Measurements from ENCODE around the gene CADM1. TPM values are rescaled to one million over a fixed set of nuclear protein-coding genes. Genes with fewer than 3 reads are reported as not detected.

CADM1 gene
- total RNA-seq, 1 experiment from 2014 or later: 534 TPM

GRCh38 chr11:115391160-115391559, 113.1 kb downstream of the CADM1 start:
- CTCF ChIA-PET: no interaction called here
- Histone ChIP-seq H3K4me3 (ENCODE audit: low read depth, low read length) (no peak overlapping the region), H3K36me3 (ENCODE audit: control insufficient read depth, insufficient read depth, low read length) (no peaks in the 10 kb centered on the region), H3K4me1 (no peaks in the 10 kb centered on the region), H3K9me3 (no peaks in the 10 kb centered on the region), H3K27me3 (replicated peaks; ENCODE audit: control insufficient read depth, insufficient read depth, low read length) (no peaks in the 10 kb centered on the region)
- POLR2A ChIA-PET: no interaction called here
- TF ChIP-seq, protein P1, sequence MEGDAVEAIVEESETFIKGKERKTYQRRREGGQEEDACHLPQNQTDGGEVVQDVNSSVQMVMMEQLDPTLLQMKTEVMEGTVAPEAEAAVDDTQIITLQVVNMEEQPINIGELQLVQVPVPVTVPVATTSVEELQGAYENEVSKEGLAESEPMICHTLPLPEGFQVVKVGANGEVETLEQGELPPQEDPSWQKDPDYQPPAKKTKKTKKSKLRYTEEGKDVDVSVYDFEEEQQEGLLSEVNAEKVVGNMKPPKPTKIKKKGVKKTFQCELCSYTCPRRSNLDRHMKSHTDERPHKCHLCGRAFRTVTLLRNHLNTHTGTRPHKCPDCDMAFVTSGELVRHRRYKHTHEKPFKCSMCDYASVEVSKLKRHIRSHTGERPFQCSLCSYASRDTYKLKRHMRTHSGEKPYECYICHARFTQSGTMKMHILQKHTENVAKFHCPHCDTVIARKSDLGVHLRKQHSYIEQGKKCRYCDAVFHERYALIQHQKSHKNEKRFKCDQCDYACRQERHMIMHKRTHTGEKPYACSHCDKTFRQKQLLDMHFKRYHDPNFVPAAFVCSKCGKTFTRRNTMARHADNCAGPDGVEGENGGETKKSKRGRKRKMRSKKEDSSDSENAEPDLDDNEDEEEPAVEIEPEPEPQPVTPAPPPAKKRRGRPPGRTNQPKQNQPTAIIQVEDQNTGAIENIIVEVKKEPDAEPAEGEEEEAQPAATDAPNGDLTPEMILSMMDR (IDR thresholded peaks at IDR 0.05; ENCODE audit: insufficient read depth in 1 of 2, low read depth in 1 of 2, low read length in 1 of 2, severe bottlenecking in 1 of 2, unreplicated experiment in 1 of 2): no peak
- Mint-ChIP-seq H3K4me1 (ENCODE audit: low read depth, unreplicated experiment) (peaks cover 19% of the 10 kb centered on the region), H3K27ac (ENCODE audit: unreplicated experiment) (no peak overlapping the region), H3K27me3 (ENCODE audit: insufficient read depth, unreplicated experiment) (no peaks in the 10 kb centered on the region), H3K9me3 (ENCODE audit: unreplicated experiment) (no peaks in the 10 kb centered on the region), H3K4me3 (ENCODE audit: unreplicated experiment) (no peak overlapping the region), H3K36me3 (ENCODE audit: insufficient read depth, unreplicated experiment) (peaks cover 11% of the 10 kb centered on the region)
- BruUV-seq (replicated peaks): no TSS peak
- intact Hi-C loops (cut with micrococcal nuclease; ENCODE audit: unreplicated experiment): no loop called here
- DNase-seq: no peak

DNA sequence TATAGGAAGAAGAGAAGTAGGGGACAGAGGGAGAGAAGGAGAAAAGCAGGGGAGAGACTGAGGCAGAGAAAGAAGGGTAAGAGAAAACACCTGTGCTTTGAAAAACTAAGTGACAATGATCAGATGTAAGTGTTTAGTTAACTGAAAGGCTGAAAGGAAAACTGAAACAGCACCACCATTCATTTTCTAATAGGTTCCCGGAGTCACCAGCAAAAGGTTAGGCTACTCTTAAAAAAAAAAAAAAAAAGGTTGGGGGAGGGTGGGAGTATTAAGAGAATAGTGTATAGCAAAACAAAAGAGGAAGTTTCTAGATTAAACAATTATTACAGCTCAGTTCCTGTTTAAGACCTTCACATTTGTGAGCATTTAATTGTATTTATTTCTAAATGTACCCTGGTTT, 113.8 kb downstream of the CADM1 start:
- TF ChIP-seq, protein P1 (IDR thresholded peaks at IDR 0.05; ENCODE audit: insufficient read depth in 1 of 2, low read depth in 1 of 2, low read length in 1 of 2, severe bottlenecking in 1 of 2, unreplicated experiment in 1 of 2): no peak
- Mint-ChIP-seq H3K36me3 (ENCODE audit: insufficient read depth, unreplicated experiment) (peaks cover 6% of the 10 kb centered on the region), H3K27me3 (ENCODE audit: insufficient read depth, unreplicated experiment) (no peaks in the 10 kb centered on the region), H3K27ac (ENCODE audit: unreplicated experiment) (no peak overlapping the region), H3K4me3 (ENCODE audit: unreplicated experiment) (no peak overlapping the region), H3K4me1 (ENCODE audit: low read depth, unreplicated experiment) (peaks cover 19% of the 10 kb centered on the region), H3K9me3 (ENCODE audit: unreplicated experiment) (no peaks in the 10 kb centered on the region)
- H3K9me3 ChIP-seq: no peaks in the 10 kb centered on the region
- intact Hi-C loops (cut with micrococcal nuclease; ENCODE audit: unreplicated experiment): no loop called here
- no peaks in the 10 kb centered on the region for H3K27me3 ChIP-seq (replicated peaks; ENCODE audit: control insufficient read depth, insufficient read depth, low read length)
- H3K36me3 ChIP-seq (ENCODE audit: control insufficient read depth, insufficient read depth, low read length): no peaks in the 10 kb centered on the region
- H3K4me1 ChIP-seq: no peaks in the 10 kb centered on the region
- DNase-seq: no peak
- POLR2A ChIA-PET: no interaction called here
- BruUV-seq (replicated peaks): no TSS peak
- no peak overlapping the region for H3K4me3 ChIP-seq (ENCODE audit: low read depth, low read length)
- CTCF ChIA-PET: no interaction called here

- H3K36me3 Mint-ChIP-seq (ENCODE audit: insufficient read depth, unreplicated experiment): no peaks in the 10 kb centered on the region
- Histone ChIP-seq H3K27me3 (replicated peaks; ENCODE audit: control insufficient read depth, insufficient read depth, low read length) (no peaks in the 10 kb centered on the region), H3K4me1 (no peaks in the 10 kb centered on the region), H3K9me3 (no peaks in the 10 kb centered on the region), H3K4me3 (ENCODE audit: low read depth, low read length) (no peak overlapping the region), H3K36me3 (ENCODE audit: control insufficient read depth, insufficient read depth, low read length) (no peaks in the 10 kb centered on the region)
- H3K9me3 Mint-ChIP-seq (ENCODE audit: unreplicated experiment): no peaks in the 10 kb centered on the region
- CTCF ChIA-PET: no interaction called here
- peaks cover 19% of the 10 kb centered on the region for H3K4me1 Mint-ChIP-seq (ENCODE audit: low read depth, unreplicated experiment)
- no peaks in the 10 kb centered on the region for H3K27me3 Mint-ChIP-seq (ENCODE audit: insufficient read depth, unreplicated experiment)
- POLR2A ChIA-PET: no interaction called here
- intact Hi-C loops (cut with micrococcal nuclease; ENCODE audit: unreplicated experiment): no loop called here
- H3K4me3 Mint-ChIP-seq (ENCODE audit: unreplicated experiment): no peak overlapping the region
- BruUV-seq (replicated peaks): no TSS peak
- TF ChIP-seq, protein P1 (IDR thresholded peaks at IDR 0.05; ENCODE audit: insufficient read depth in 1 of 2, low read depth in 1 of 2, low read length in 1 of 2, severe bottlenecking in 1 of 2, unreplicated experiment in 1 of 2): no peak
- DNase-seq: no peak
- no peak overlapping the region for H3K27ac Mint-ChIP-seq (ENCODE audit: unreplicated experiment)
Measured at GRCh38 chr11:115389790-115390189, 114.4 kb downstream of the CADM1 start.

Data from Caco-2 (cell line).